Esophagus muscularis mucosa (tissue), 4 donors: ENCODE data around the gene GRIK5.

Experiments used
- CTCF ChIP-seq, 3 experiments: fragments of 200-600 bp in 2 of 3; fragments of 450-650 bp in 1 of 3; sonication (generic) in 2 of 3; IDR thresholded peaks; one replicate each; pipeline ENCODE4 v1.5.1; 2017 to 2019; ENCODE audit warnings: antibody characterized with exemption in 3 of 3, mild to moderate bottlenecking in 2 of 3, moderate library complexity in 1 of 3
- EP300 ChIP-seq: sonication (generic); formaldehyde crosslinking; IDR thresholded peaks from one replicate; pipeline ENCODE4 v1.6.1; 2017; ENCODE audit warnings: antibody characterized with exemption
- POLR2A ChIP-seq: fragments of 450-650 bp; IDR thresholded peaks from one replicate; pipeline ENCODE4 v1.6.1; 2017; ENCODE audit warnings: antibody characterized with exemption, moderate library complexity, mild to moderate bottlenecking, low read depth
- POLR2AphosphoS5 ChIP-seq, 2 donors: sonication (generic); formaldehyde crosslinking; IDR thresholded peaks; one replicate each; pipeline ENCODE4 v1.6.1; 2017; ENCODE audit warnings: antibody characterized with exemption in 2 of 2

DNA sequence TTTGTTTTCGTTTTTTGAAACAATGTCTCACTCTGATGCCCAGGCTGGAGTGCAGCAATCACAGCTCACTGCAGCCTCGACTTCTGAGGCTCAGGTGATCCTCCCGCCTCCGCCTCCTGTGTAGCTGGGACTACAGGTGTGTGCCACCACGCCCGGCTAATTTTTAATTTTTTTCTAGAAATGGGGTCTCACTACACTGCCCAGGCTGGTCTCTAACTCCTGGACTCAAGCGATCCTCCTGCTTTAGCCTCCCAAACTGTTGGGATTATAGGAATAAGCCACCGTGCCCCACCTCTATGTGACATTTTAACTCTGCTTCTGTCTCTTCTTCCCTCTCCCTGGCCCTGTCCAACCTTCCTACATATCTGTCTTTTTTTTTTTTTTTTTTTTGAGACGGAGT lies 81.1 kb downstream of the GRIK5 start:
- no peak for TF ChIP-seq CTCF (IDR thresholded peaks at IDR 0.05)
- no peak for TF ChIP-seq POLR2AphosphoS5 (IDR thresholded peaks at IDR 0.05)
- no peak for TF ChIP-seq POLR2A
- no peak for TF ChIP-seq EP300
